ENCODE results near the gene NCF4.

The NCF4 gene

DNA sequence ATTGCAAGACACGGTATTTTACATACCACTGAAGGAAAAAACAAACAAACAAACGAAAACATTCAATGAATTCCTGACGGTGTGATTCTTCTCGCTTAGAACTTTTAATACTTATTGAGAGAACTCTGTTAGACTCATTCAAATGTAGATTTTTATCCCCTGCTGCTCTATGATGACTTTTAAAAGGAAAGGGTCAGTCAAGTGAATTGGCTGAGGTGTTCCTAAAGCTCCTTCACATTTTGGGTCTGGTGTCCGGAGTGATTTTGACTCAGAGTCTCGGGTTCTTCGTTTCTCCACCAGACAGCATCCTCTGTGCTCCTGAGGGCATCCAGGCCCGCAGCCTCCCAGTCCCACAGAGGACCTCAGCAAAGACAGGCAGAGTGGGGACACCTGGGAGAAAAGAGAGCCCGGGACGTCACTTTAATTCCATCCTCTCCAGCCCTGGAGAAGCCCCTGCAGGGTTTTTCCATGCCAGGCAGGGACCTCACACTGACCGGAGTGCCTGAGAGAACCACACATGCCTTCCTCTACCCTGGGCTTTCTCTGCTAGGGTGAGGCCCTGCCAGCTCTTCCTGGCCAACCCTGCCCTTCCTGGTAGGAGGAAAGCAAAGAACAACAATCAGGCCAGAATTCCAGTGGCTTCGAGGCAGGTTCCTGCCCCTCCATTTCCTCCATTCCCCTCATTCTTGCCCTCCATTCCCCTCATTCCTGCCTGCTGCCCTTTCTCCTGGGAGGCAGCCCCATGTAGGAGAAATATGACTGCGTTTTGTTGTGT is 51.3 kb downstream of the NCF4 start:
- Histone ChIP-seq H3K27me3 (ENCODE audit: control insufficient read depth in 1 of 2, insufficient read depth in 2 of 2, low read length in 2 of 2) (peaks cover 0 to 5% of the 10 kb centered on the region in 2 donors), H3K4me3 (ENCODE audit: low read length in 2 of 2) (no peak overlapping the region), H3K4me1 (ENCODE audit: control insufficient read depth, insufficient read depth, low read length) (no peaks in the 10 kb centered on the region), H3K27ac (ENCODE audit: low read length) (no peak overlapping the region), H3K9ac (ENCODE audit: low read length in 2 of 2) (no peak overlapping the region), H3K36me3 (ENCODE audit: control insufficient read depth in 2 of 2, insufficient read depth in 2 of 2, low read length in 2 of 2) (no peaks in the 10 kb centered on the region), H3K9me3 (ENCODE audit: control insufficient read depth in 2 of 2, low read length in 2 of 2) (no peaks in the 10 kb centered on the region)

DNA sequence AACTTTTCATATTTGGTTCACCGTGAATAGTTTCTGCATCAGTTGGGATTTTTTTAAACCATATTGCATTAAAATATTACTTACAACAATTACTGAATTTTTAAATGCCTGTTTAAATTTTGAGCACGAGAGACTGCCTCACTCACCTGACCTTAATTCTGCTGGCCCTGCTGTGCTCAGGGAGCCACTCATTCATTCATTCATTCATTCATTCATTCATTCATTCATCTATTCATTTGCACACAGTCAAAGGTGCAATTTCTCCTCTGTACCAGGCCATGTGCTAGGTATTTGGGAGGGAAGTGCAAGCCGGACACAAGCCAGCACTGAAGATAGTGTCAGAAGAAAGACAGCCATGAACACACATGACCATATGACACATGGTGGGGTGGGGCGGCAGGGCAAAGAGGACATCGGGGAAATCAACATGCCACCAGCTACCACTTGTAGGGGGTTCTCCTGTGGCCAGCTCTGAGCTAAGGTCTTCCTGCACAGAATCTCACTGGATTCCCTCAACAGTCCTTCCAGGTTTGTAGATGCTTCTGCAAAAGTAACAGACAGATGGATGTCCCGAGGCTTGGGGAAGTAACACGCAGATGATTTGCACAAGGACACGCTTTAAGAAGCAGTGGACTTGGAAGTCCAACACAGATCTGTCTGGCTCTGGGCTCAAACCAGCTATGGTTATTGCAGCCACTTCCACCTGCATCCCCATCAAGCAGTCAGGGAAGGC is 52.1 kb downstream of the NCF4 start:
- Histone ChIP-seq H3K27me3 (ENCODE audit: control insufficient read depth in 1 of 2, insufficient read depth in 2 of 2, low read length in 2 of 2) (peaks cover 0 to 2% of the 10 kb centered on the region in 2 donors), H3K36me3 (ENCODE audit: control insufficient read depth in 2 of 2, insufficient read depth in 2 of 2, low read length in 2 of 2) (no peaks in the 10 kb centered on the region), H3K4me3 (ENCODE audit: low read length in 2 of 2) (no peak overlapping the region), H3K9ac (ENCODE audit: low read length in 2 of 2) (no peak overlapping the region), H3K4me1 (ENCODE audit: control insufficient read depth, insufficient read depth, low read length) (no peaks in the 10 kb centered on the region), H3K9me3 (ENCODE audit: control insufficient read depth in 2 of 2, low read length in 2 of 2) (no peaks in the 10 kb centered on the region), H3K27ac (ENCODE audit: low read length) (no peak overlapping the region)

DNA sequence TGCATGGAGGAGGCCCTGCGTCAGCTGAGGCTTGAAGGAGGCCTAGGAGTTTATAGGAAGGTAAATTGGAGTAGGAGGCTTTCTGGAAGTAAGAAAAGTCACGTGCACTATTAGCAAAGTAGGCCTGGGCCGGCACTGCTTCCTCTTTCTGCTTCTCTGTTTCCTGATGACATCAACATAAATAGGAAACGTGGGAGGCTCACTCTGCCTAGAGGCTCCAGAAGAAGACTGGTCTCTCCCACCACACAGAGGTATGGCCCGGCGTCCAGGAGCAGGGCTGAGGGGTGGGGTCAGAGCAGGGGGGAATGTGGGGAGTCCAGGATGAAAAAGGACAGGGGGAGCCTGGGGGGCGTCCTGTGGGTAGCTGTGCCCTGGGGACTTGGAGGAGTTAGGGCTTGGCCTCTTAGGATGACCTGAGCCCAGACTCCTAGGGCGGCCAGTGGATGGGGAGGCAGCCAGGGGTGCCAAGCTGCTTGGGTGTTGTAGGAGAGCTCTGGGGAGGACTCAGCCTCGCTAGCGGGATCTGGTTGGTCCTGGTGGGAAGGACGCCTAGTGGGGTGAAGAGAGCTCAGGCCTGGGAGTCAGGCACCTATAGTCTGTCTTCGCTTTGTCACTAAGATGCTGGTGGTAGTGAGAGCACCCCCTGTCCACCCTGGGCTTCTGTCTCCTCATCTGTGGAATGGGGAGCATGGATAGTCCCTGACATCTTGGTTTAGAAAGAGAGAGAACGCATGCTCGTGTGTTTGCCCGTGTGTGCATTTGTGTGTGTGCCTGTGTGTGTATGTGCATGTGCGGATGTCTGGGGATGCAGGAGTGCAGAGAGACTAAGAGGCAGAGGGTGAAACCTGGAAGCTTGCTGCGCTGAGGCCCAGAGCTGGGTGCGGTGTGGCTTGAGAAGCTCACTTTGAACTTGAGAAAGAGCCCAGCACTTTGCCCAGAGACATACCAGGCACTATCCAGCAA is 52.9 kb downstream of the NCF4 start, which contains the start of gene CSF2RB:
TSS of gene CSF2RB (plus strand) at position 202 of the 963 bp plus-strand sequence. CDS start 8,580 bp downstream, outside the sequence.
- peaks cover 0 to 2% of the 10 kb centered on the region in 2 donors for H3K27me3 ChIP-seq (ENCODE audit: control insufficient read depth in 1 of 2, insufficient read depth in 2 of 2, low read length in 2 of 2)
- H3K9ac ChIP-seq (ENCODE audit: low read length in 2 of 2): peak within 1 kb of the TSS in 1 of 2 donors; percentile 13
- no peak within 1 kb of the TSS for H3K27ac ChIP-seq (ENCODE audit: low read length)
- H3K36me3 ChIP-seq (ENCODE audit: control insufficient read depth in 2 of 2, insufficient read depth in 2 of 2, low read length in 2 of 2): no peaks in the 10 kb centered on the region
- H3K4me1 ChIP-seq (ENCODE audit: control insufficient read depth, insufficient read depth, low read length): no peaks in the 10 kb centered on the region
- peak within 1 kb of the TSS in 1 of 2 donors; percentile 54 for H3K4me3 ChIP-seq (ENCODE audit: low read length in 2 of 2)
- H3K9me3 ChIP-seq (ENCODE audit: control insufficient read depth in 2 of 2, low read length in 2 of 2): peaks cover 0 to 3% of the 10 kb centered on the region in 2 donors

DNA sequence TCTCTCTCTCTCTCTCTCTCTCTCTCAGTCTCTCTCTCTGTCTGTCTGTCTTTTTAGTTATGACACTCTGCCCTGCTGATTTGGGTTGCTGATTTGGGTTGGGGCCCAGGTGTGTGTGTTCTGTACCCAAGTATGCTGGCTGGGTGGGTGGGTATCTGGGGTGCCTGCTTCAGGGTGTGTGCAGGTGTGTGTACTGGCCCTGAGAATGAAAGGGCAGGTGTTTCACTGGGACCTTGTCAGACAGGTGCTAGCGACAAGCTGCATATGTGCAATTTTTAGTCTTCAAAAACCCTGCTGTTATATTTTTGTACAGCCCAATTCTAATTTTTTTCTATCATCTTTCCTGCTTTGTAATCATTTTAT is 53.6 kb downstream of the NCF4 start:
- no peak overlapping the region for H3K4me3 ChIP-seq (ENCODE audit: low read length in 2 of 2)
- no peak overlapping the region for H3K27ac ChIP-seq (ENCODE audit: low read length)
- peaks cover 0 to 2% of the 10 kb centered on the region in 2 donors for H3K27me3 ChIP-seq (ENCODE audit: control insufficient read depth in 1 of 2, insufficient read depth in 2 of 2, low read length in 2 of 2)
- no peaks in the 10 kb centered on the region for H3K4me1 ChIP-seq (ENCODE audit: control insufficient read depth, insufficient read depth, low read length)
- H3K9ac ChIP-seq (ENCODE audit: low read length in 2 of 2): no peak overlapping the region
- peaks cover 0 to 4% of the 10 kb centered on the region in 2 donors for H3K9me3 ChIP-seq (ENCODE audit: control insufficient read depth in 2 of 2, low read length in 2 of 2)
- no peaks in the 10 kb centered on the region for H3K36me3 ChIP-seq (ENCODE audit: control insufficient read depth in 2 of 2, insufficient read depth in 2 of 2, low read length in 2 of 2)

DNA sequence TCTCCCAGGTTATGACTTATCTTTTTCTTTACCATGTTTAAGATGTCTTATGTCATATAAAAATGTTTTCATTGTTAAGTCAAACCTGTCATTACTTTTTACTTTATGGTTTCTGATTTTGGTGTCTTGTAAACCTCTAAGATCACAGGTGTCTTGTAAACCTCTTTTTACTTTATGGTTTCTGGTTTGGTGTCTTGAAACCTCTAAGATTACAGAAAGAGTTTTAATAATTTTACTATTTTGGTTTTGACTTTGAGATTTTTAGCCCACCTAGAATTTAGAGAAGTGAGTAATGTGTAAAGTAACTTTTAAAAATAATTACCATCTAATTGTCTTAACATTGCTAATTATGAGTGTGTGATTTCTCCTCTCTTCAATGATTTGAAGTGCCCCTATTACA is 55.2 kb downstream of the NCF4 start:
- Histone ChIP-seq H3K4me3 (ENCODE audit: low read length in 2 of 2) (no peak overlapping the region), H3K36me3 (ENCODE audit: control insufficient read depth in 2 of 2, insufficient read depth in 2 of 2, low read length in 2 of 2) (no peaks in the 10 kb centered on the region), H3K4me1 (ENCODE audit: control insufficient read depth, insufficient read depth, low read length) (no peaks in the 10 kb centered on the region), H3K27me3 (ENCODE audit: control insufficient read depth in 1 of 2, insufficient read depth in 2 of 2, low read length in 2 of 2) (peaks cover 0 to 2% of the 10 kb centered on the region in 2 donors), H3K9ac (ENCODE audit: low read length in 2 of 2) (no peak overlapping the region), H3K27ac (ENCODE audit: low read length) (no peak overlapping the region), H3K9me3 (ENCODE audit: control insufficient read depth in 2 of 2, low read length in 2 of 2) (peaks cover 0 to 4% of the 10 kb centered on the region in 2 donors)

DNA sequence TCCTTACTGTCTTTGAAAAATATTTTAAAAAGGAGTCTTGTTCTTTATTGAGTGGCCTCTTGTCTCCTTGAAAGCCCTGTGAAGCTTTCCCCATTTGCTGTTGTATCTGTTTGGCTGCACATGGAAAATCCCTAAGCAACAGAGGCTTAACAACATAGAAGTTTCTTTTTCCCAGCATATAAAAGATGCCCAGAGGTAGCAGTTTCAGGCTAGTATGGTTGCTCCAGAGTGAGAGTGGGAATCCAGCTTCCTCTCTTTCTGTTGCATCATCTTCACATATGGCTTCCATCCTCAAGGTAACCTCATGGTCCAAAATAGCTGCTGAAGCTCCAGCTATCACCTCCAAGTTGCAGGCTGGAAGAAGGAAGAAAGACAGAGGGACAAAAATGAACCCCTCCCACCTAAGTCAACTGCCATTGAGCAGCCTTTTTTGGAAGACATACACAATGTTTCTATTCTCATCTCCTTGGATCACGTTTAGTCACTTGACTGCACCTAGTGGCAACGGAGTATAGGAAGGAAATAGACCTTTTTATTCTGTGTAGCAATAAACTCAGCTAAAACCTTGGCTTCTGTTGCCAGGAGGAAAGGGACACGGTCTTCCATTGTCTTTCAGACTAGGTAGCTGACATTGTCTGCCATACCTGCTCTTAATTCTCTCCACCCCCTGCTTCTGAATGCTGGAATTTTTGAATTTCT is 57.9 kb downstream of the NCF4 start:
- Histone ChIP-seq H3K27ac (ENCODE audit: low read length) (no peak overlapping the region), H3K36me3 (ENCODE audit: control insufficient read depth in 2 of 2, insufficient read depth in 2 of 2, low read length in 2 of 2) (no peaks in the 10 kb centered on the region), H3K4me3 (ENCODE audit: low read length in 2 of 2) (no peak overlapping the region), H3K9ac (ENCODE audit: low read length in 2 of 2) (no peak overlapping the region), H3K9me3 (ENCODE audit: control insufficient read depth in 2 of 2, low read length in 2 of 2) (peaks cover 0 to 4% of the 10 kb centered on the region in 2 donors), H3K27me3 (ENCODE audit: control insufficient read depth in 1 of 2, insufficient read depth in 2 of 2, low read length in 2 of 2) (peaks cover 9 to 11% of the 10 kb centered on the region in 2 donors), H3K4me1 (ENCODE audit: control insufficient read depth, insufficient read depth, low read length) (peaks cover 5% of the 10 kb centered on the region)

DNA sequence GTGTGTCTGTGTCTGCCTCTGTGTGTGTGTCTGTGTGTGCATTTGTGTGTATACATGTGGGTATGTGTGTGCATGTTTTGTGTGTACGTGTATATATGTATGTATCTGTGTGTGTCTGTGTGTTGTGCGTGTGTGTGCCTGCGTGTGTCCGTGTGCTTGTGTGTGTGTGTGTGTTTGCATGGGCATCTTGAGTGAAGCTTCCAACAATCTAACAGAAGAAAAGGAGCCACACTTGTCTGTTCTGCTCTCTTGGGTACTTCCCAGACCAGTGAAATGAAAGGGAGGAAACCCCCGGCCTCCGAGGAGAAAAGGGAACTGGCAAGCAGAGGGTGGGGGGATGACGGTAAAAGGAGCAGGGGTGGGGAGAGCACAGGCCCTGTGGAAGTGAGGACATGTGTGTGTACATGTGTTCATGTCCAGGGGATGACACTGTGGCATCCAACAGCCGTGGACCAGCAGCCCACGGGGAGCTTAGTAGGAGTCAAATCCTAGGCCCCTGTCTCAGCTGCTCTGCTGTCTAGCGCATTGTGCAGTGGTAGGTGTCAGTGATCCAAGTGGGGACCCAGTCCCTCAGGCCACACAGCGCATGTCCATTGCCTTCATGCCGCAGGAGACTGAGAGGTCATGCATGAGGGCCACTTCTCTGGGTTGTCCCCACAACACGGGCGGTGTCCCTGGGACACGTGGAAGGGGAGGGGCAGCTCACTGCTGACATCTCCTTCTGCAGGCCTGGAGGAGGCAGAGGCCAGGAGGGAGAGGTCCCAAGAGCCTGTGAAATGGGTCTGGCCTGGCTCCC is 60.7 kb downstream of the NCF4 start:
- Histone ChIP-seq H3K27ac (ENCODE audit: low read length) (no peak overlapping the region), H3K9me3 (ENCODE audit: control insufficient read depth in 2 of 2, low read length in 2 of 2) (peaks cover 0 to 4% of the 10 kb centered on the region in 2 donors), H3K27me3 (ENCODE audit: control insufficient read depth in 1 of 2, insufficient read depth in 2 of 2, low read length in 2 of 2) (peaks cover 13 to 16% of the 10 kb centered on the region in 2 donors), H3K4me3 (ENCODE audit: low read length in 2 of 2) (no peak overlapping the region), H3K4me1 (ENCODE audit: control insufficient read depth, insufficient read depth, low read length) (peaks cover 5% of the 10 kb centered on the region), H3K9ac (ENCODE audit: low read length in 2 of 2) (no peak overlapping the region), H3K36me3 (ENCODE audit: control insufficient read depth in 2 of 2, insufficient read depth in 2 of 2, low read length in 2 of 2) (no peaks in the 10 kb centered on the region)

DNA sequence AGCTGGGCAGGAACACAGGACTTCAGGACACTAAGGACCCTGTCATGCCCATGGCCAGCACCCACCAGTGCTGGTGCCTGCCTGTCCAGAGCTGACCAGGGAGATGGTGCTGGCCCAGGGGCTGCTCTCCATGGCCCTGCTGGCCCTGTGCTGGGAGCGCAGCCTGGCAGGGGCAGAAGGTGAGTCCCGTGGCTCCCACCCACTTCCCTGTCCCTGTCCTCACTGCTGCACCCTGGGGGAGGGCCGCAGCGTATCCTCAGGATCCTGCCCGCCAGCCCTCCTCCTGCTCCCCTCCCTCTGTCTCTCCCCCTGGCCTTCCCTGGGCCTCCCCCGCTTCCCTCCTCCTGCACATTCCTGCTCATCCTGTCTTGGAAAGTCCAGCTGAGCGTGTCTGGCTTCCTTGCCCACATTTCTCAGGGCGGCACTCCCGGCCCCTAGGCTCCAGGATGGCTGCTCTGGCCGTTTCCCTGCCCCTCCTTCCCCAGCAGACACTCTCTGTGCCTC is 61.4 kb downstream of the NCF4 start:
- H3K36me3 ChIP-seq (ENCODE audit: control insufficient read depth in 2 of 2, insufficient read depth in 2 of 2, low read length in 2 of 2): no peaks in the 10 kb centered on the region
- H3K4me1 ChIP-seq (ENCODE audit: control insufficient read depth, insufficient read depth, low read length): peaks cover 5% of the 10 kb centered on the region
- peaks cover 0 to 4% of the 10 kb centered on the region in 2 donors for H3K9me3 ChIP-seq (ENCODE audit: control insufficient read depth in 2 of 2, low read length in 2 of 2)
- H3K27me3 ChIP-seq (ENCODE audit: control insufficient read depth in 1 of 2, insufficient read depth in 2 of 2, low read length in 2 of 2): peaks cover 13 to 16% of the 10 kb centered on the region in 2 donors
- H3K4me3 ChIP-seq (ENCODE audit: low read length in 2 of 2): no peak overlapping the region
- H3K27ac ChIP-seq (ENCODE audit: low read length): no peak overlapping the region
- no peak overlapping the region for H3K9ac ChIP-seq (ENCODE audit: low read length in 2 of 2)

DNA sequence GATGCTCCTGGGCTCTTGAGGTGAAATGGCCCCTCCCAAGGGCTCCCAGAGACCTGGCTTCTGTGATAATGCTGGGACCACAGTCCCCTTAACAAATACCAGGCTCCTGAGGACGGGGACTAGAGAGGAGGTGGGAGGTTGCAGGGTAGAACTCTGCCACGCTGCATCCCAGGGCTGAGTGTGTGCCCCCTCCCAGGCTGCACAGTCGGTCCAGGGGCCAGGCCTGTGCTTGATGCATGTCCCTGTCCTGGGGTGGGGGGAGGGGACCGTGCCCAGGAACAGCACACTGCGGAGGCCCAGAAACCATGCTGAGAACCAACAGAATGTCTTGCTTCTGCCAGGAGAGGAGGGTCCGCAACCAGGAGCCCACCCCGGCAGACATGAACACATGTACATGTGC is 61.9 kb downstream of the NCF4 start:
- Histone ChIP-seq H3K9me3 (ENCODE audit: control insufficient read depth in 2 of 2, low read length in 2 of 2) (peaks cover 0 to 4% of the 10 kb centered on the region in 2 donors), H3K27me3 (ENCODE audit: control insufficient read depth in 1 of 2, insufficient read depth in 2 of 2, low read length in 2 of 2) (peaks cover 13 to 16% of the 10 kb centered on the region in 2 donors), H3K36me3 (ENCODE audit: control insufficient read depth in 2 of 2, insufficient read depth in 2 of 2, low read length in 2 of 2) (no peaks in the 10 kb centered on the region), H3K4me3 (ENCODE audit: low read length in 2 of 2) (no peak overlapping the region), H3K9ac (ENCODE audit: low read length in 2 of 2) (no peak overlapping the region), H3K4me1 (ENCODE audit: control insufficient read depth, insufficient read depth, low read length) (peaks cover 5% of the 10 kb centered on the region), H3K27ac (ENCODE audit: low read length) (no peak overlapping the region)
